ENCODE results near the gene RBFOX2. TPM values are rescaled to one million over a fixed set of nuclear protein-coding genes. Genes with fewer than 3 reads are reported as not detected.
A peak's percentile ranks its signal among the peaks of the same experiment; 100 is the strongest.

Gene RBFOX2
- total and polyA plus RNA-seq, 2 donors, result 86.5 to 278 TPM

GRCh38 chr22:35900483-35901168, 128.0 kb downstream of the RBFOX2 start:
- H3K27ac ChIP-seq (ENCODE audit: low read depth), result no peak overlapping the region
- no peak for DNase-seq (ENCODE audit: extremely low spot score)

DNA sequence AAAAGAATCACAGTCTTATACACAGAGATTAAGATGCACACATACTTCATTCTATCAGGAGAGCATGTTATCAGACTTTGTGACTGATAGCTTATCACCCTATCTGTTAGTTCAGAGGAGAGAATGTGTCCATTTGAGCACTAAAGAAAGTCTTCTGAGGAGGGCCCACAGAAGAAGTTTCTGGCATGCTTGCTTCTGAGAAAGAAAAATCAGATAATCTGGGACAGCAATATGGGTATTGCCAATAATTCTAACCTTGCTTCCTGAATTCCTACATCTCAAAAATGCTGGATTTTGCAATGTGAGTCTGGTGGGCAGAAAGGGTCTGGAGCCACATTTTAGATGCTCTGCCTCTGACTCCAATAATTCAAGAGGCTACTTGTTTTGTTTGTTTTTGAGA, 128.9 kb downstream of the RBFOX2 start:
- Histone ChIP-seq H3K4me1 (ENCODE audit: insufficient read depth) (no peaks in the 10 kb centered on the region), H3K36me3 (ENCODE audit: insufficient read depth) (no peaks in the 10 kb centered on the region), H3K4me3 (ENCODE audit: low read depth, low read length) (no peak overlapping the region), H3K27ac (ENCODE audit: low read depth) (no peak overlapping the region)
- no peak for DNase-seq (ENCODE audit: extremely low spot score)

More at GRCh38 chr22:35900483-35901168, 128.0 kb downstream of the RBFOX2 start:
- no peaks in the 10 kb centered on the region for H3K36me3 ChIP-seq (ENCODE audit: insufficient read depth)
- no peaks in the 10 kb centered on the region for H3K4me1 ChIP-seq (ENCODE audit: insufficient read depth)
- H3K4me3 ChIP-seq (ENCODE audit: low read depth, low read length), result no peak overlapping the region
- WGBS, result 62% methylated on average over 5 of the region's 5 CpGs

DNA sequence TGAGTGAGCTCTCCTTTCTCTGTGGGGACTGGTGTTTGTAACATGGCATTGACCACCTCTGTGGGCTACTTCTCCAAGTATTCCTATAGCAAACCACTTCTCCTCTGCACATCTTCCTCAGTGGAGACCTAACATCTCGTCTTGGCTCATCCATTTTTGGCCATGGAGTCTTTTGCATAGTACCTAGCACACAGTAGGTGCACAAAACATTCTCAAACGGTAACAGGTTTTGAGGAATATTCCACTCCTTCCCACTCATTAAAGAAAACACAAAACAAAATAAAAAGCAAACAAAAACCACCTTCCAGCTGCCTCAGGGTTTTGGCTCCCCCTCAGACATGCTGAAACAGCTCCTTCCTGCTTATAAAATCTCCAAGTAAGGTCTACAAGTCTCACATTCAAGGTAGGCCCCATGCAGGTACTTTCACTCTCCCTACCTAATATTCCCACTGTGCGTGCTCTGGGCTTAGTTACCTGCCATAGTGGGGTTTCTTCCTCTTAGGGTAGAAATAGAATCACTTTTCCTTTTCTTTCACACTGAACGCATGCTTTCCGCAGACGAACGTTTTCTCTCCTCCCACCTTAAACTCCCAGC, 132.4 kb downstream of the RBFOX2 start:
- H3K4me3 ChIP-seq (ENCODE audit: low read depth, low read length), result no peak overlapping the region
- no peaks in the 10 kb centered on the region for H3K36me3 ChIP-seq (ENCODE audit: insufficient read depth)
- no peak for DNase-seq (ENCODE audit: extremely low spot score)
- no peaks in the 10 kb centered on the region for H3K4me1 ChIP-seq (ENCODE audit: insufficient read depth)
- WGBS, result 81% methylated on average over 7 of the region's 7 CpGs
- no peak overlapping the region for H3K27ac ChIP-seq (ENCODE audit: low read depth)

DNA sequence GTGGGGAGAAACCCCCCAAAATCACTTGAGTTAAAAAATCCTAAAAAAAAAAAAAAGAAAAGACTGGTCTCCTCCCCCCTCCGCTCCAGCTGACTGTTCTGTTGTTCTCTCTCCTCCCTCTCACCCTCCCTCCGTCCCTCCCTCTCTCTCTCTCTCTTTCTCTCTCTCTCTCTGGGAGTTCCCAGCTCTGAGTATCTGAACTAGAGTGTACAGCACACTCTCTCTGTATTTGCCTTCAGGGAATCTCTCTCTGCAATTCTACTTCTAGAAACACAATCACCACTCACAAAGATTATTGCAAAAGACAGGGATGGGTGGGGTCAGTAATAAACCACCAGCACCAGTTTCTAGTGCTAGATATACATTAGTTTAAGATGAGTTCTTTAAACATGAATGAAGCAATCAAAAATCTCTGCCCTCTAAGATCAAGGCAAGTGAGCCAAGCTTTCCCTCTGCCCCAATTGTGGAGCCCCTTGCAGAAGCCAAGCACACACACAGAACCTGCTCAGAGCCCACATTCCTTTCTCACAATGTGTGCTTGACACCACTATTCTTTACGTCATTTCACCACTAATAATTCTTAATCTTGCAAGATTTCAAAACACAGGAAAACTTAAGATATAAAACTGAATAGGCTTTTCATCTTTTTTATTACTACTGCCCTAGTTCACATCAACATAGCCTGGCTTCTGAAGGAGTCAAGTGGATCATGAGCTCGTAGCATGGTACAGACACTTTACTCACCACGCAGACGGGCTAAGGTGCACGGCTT, 133.5 kb downstream of the RBFOX2 start:
- H3K27ac ChIP-seq (ENCODE audit: low read depth), result no peak overlapping the region
- no peaks in the 10 kb centered on the region for H3K36me3 ChIP-seq (ENCODE audit: insufficient read depth)
- 39% methylated on average over 7 of the region's 7 CpGs for WGBS
- DNase-seq (ENCODE audit: extremely low spot score), result peak; percentile 73
- no peak overlapping the region for H3K4me3 ChIP-seq (ENCODE audit: low read depth, low read length)
- H3K4me1 ChIP-seq (ENCODE audit: insufficient read depth), result no peaks in the 10 kb centered on the region

GRCh38 chr22:35894464-35894878, 134.2 kb downstream of the RBFOX2 start:
- Histone ChIP-seq H3K4me3 (ENCODE audit: low read depth, low read length) (no peak overlapping the region), H3K4me1 (ENCODE audit: insufficient read depth) (no peaks in the 10 kb centered on the region), H3K27ac (ENCODE audit: low read depth) (peak overlapping the region; percentile 11), H3K36me3 (ENCODE audit: insufficient read depth) (no peaks in the 10 kb centered on the region)
- DNase-seq (ENCODE audit: extremely low spot score), result no peak
- WGBS, result 33% methylated on average over 7 of the region's 7 CpGs

GRCh38 chr22:35893698-35894097, 134.9 kb downstream of the RBFOX2 start:
- Histone ChIP-seq H3K36me3 (ENCODE audit: insufficient read depth) (no peaks in the 10 kb centered on the region), H3K27ac (ENCODE audit: low read depth) (no peak overlapping the region), H3K4me3 (ENCODE audit: low read depth, low read length) (no peak overlapping the region), H3K4me1 (ENCODE audit: insufficient read depth) (no peaks in the 10 kb centered on the region)
- WGBS, result 36% methylated on average over 4 of the region's 4 CpGs
- DNase-seq (ENCODE audit: extremely low spot score), result no peak

DNA sequence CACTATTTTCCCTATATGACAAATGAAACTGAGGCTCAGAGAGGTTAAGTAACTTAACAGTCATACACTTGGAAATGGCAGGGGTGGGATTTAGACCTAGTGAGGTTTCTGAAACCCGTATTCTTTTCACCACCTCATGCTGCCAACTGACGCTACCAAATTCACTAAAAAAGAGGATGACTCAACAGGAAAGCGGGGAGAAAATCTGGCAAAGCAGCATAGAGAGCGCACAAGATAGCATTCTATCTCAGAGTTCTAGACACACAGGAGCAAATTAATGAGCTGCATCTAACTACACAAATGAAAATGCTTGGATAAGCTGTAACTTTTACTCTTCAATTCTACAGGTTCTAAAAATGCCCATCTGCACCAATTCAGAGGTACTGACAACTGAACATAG, 136.4 kb downstream of the RBFOX2 start:
- no peaks in the 10 kb centered on the region for H3K4me1 ChIP-seq (ENCODE audit: insufficient read depth)
- no peak for DNase-seq (ENCODE audit: extremely low spot score)
- H3K27ac ChIP-seq (ENCODE audit: low read depth), result no peak overlapping the region
- no peaks in the 10 kb centered on the region for H3K36me3 ChIP-seq (ENCODE audit: insufficient read depth)
- no peak overlapping the region for H3K4me3 ChIP-seq (ENCODE audit: low read depth, low read length)
- 17% methylated on average over 4 of the region's 4 CpGs for WGBS

DNA sequence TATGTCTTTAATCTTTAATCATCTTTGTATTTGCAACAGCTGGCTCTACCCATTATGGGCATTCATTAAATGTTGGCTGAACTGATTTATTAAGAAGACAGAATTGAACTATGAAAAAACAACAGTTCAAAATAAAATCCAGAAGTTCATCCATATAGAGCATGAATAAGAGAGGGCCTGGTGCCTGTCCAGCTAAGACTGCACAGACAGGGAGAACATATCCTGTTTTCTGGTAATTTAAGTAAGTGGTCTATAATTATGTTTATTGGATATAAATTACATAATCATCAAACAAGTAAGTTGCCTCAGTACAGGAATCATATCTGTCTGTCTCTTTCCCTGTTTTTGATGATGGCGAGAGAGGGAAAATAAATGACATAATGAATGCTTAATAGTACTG, 137.2 kb downstream of the RBFOX2 start:
- DNase-seq (ENCODE audit: extremely low spot score), result no peak
- H3K4me1 ChIP-seq (ENCODE audit: insufficient read depth), result no peaks in the 10 kb centered on the region
- no peak overlapping the region for H3K27ac ChIP-seq (ENCODE audit: low read depth)
- H3K4me3 ChIP-seq (ENCODE audit: low read depth, low read length), result no peak overlapping the region
- no peaks in the 10 kb centered on the region for H3K36me3 ChIP-seq (ENCODE audit: insufficient read depth)
- 94% methylated on average over 1 of the region's 1 CpG for WGBS

- 94% methylated on average over 4 of the region's 4 CpGs for WGBS
- H3K27ac ChIP-seq (ENCODE audit: low read depth), result no peak overlapping the region
- DNase-seq (ENCODE audit: extremely low spot score), result no peak
- no peaks in the 10 kb centered on the region for H3K4me1 ChIP-seq (ENCODE audit: insufficient read depth)
- H3K4me3 ChIP-seq (ENCODE audit: low read depth, low read length), result no peak overlapping the region
- no peaks in the 10 kb centered on the region for H3K36me3 ChIP-seq (ENCODE audit: insufficient read depth)
These were observed 139.6 kb downstream of the RBFOX2 start for GRCh38 chr22:35889071-35889470.

- DNase-seq (ENCODE audit: extremely low spot score), result no peak
- Histone ChIP-seq H3K27ac (ENCODE audit: low read depth) (no peak overlapping the region), H3K4me1 (ENCODE audit: insufficient read depth) (no peaks in the 10 kb centered on the region), H3K36me3 (ENCODE audit: insufficient read depth) (no peaks in the 10 kb centered on the region), H3K4me3 (ENCODE audit: low read depth, low read length) (no peak overlapping the region)
- 96% methylated on average over 2 of the region's 2 CpGs for WGBS
These were observed 140.3 kb downstream of the RBFOX2 start for GRCh38 chr22:35888181-35888870.

GRCh38 chr22:35887296-35887875, 141.2 kb downstream of the RBFOX2 start:
- Histone ChIP-seq H3K4me1 (ENCODE audit: insufficient read depth) (no peaks in the 10 kb centered on the region), H3K36me3 (ENCODE audit: insufficient read depth) (no peaks in the 10 kb centered on the region), H3K27ac (ENCODE audit: low read depth) (no peak overlapping the region), H3K4me3 (ENCODE audit: low read depth, low read length) (no peak overlapping the region)
- DNase-seq (ENCODE audit: extremely low spot score), result no peak
- 64% methylated on average over 2 of the region's 2 CpGs for WGBS

DNA sequence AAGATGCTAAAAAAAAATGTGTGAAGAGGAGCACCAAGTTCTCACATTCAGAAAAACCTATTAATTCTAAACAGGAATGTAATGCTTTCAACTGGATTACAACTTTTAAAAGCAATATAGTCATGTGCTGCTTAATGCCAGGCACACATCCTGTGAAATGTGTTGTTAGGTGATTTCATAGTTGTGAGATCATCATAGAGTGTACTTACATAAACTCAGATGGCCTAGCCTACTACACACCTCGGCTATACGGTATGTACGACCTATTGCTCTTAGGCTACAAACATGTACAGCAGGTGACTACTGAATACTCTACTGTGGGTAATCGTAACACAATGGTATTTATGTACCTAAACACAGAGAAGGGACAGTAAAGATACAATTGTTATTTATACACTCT, 142.3 kb downstream of the RBFOX2 start:
- Histone ChIP-seq H3K36me3 (ENCODE audit: insufficient read depth) (no peaks in the 10 kb centered on the region), H3K4me1 (ENCODE audit: insufficient read depth) (no peaks in the 10 kb centered on the region), H3K4me3 (ENCODE audit: low read depth, low read length) (no peak overlapping the region), H3K27ac (ENCODE audit: low read depth) (no peak overlapping the region)
- DNase-seq (ENCODE audit: extremely low spot score), result no peak
- WGBS, result 79% methylated on average over 4 of the region's 4 CpGs

DNA sequence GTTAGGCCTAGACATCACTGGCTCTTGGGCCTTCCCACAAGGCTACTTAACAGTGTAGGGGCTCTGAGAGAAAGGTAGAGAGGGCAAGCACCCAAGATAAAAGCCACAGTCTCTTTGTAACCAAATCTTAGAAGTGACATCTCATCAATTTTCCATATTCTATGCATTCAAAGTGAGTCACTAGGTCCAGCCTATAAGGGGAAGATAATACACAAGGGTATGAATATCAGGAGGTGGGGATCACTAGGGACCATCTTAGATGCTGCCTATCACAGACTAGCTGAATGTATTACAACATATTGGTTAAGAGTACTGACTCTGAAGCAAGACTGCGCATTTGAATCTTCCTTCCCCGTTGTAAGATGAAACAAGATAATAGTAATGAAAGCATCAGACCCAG, 144.1 kb downstream of the RBFOX2 start:
- Histone ChIP-seq H3K36me3 (ENCODE audit: insufficient read depth) (no peaks in the 10 kb centered on the region), H3K4me1 (ENCODE audit: insufficient read depth) (peaks cover 1% of the 10 kb centered on the region), H3K27ac (ENCODE audit: low read depth) (no peak overlapping the region), H3K4me3 (ENCODE audit: low read depth, low read length) (no peak overlapping the region)
- WGBS, result 86% methylated on average over 2 of the region's 2 CpGs
- DNase-seq (ENCODE audit: extremely low spot score), result no peak
